ENCODE measurements around the gene WDR20. TPM values are rescaled to one million over a fixed set of nuclear protein-coding genes. Genes with fewer than 3 reads are reported as not detected.

The WDR20 gene
- total and polyA plus RNA-seq, 2 of the 8 experiments (the other 6 are each of a cell fraction or from before 2014, with no cell fraction given) = 11.2 to 26.7 TPM

DNA sequence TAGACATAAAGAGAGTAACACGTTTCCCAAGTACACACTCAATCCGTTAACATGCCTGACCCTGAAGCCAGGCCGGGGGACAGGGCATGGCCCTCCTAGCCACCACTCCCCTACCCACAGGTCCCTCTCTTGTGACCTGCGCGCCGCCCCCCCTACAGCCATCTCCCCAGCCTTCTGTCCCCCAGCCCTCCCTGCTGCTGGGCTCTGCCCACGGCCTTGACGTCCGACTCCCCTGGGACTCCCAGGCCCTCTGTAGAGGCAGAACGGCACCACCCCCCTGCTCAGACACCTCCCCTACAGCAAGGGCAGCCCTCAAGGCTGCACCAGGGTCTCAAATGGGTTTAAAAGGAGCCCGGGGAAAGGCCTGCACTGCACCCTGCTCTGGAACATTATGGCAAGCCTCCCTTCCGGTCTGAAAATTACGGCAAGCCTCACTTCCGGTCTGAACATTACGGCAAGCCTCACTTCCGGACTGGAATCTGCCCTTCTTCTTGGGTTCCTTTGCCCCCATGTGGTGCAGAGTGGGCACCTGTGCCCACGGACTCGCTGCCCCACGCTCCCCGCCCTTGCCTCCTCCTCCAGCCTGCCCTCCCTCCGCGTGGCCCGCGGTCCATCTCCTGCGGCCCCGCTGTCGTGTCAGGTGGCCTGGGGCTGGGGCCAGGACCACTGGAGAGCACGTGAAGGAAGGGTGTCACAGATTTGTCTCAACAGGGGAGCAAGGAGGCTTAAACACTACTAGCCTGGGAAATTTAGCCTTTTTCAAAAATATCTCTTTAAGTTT, 87.7 kb downstream of the WDR20 start:
- no peaks in the 10 kb centered on the region for H3K9me3 ChIP-seq (ENCODE audit: insufficient read depth in 2 of 2, low read depth in 1 of 2, low read length in 1 of 2)
- H4K5ac ChIP-seq (ENCODE audit: insufficient read length, low read depth, low read length) = no peak overlapping the region
- H3K4me3 ChIP-seq (ENCODE audit: extremely low read depth in 1 of 4, insufficient read depth in 2 of 4, low read depth in 3 of 4, low read length in 4 of 4) = no peak overlapping the region
- no peak overlapping the region for H3K14ac ChIP-seq (ENCODE audit: insufficient read length)
- POLR2A ChIA-PET (ENCODE audit: partially characterized antibody) = no interaction called here
- H3K4me2 ChIP-seq (ENCODE audit: insufficient read depth in 1 of 2, low read depth in 2 of 2, low read length in 2 of 2) = no peak overlapping the region
- H3K36me3 ChIP-seq (ENCODE audit: control insufficient read depth in 2 of 4, insufficient read depth in 4 of 4, low read length in 3 of 4) = no peaks in the 10 kb centered on the region
- CTCF ChIA-PET (ENCODE audit: partially characterized antibody) = interaction anchor here (3.4 kb wide), 1 partner anchor 12 kb away, joined by 17 read pairs; no protein-coding TSS in a partner anchor
- H3K27ac ChIP-seq (ENCODE audit: low read depth, low read length) = no peak overlapping the region
- H2BK120ac ChIP-seq (replicated peaks; ENCODE audit: low read depth, low read length) = no peak overlapping the region
- H2AK5ac ChIP-seq (ENCODE audit: low read depth, low read length) = no peak overlapping the region
- no peak overlapping the region for H2BK5ac ChIP-seq (ENCODE audit: low read depth, low read length)
- H3K4ac ChIP-seq (replicated peaks; ENCODE audit: insufficient read length, low read depth, low read length) = no peak overlapping the region
- DNase-seq (ENCODE audit: low read depth in 1 of 2, low spot score in 2 of 2) (no peak), FAIRE-seq (no peak)
- WGBS, 2 experiments (ENCODE audit: extremely low coverage in 1 of 2, insufficient coverage in 1 of 2, insufficient read length in 1 of 2, insufficient replicate concordance in 2 of 2, low coverage in 1 of 2, low lambda C conversion rate in 2 of 2, missing lambda C conversion rate in 1 of 2) = 91% methylated on average over 25 of the region's 28 CpGs; no CpG with 5 or more reads in 1 of the 2 experiments
- H2AFZ ChIP-seq (ENCODE audit: low read length) = no peak overlapping the region
- no peaks in the 10 kb centered on the region for H3K79me2 ChIP-seq (ENCODE audit: control insufficient read depth in 1 of 2, insufficient read depth in 2 of 2, low read length in 2 of 2)
- H3K4me1 ChIP-seq (replicated peaks in 1 of 4; ENCODE audit: control insufficient read depth in 3 of 4, insufficient read depth in 4 of 4, low read length in 3 of 4) = no peaks in the 10 kb centered on the region; a peak in 2 of 7 replicates
- no peak overlapping the region for H2BK20ac ChIP-seq (ENCODE audit: low read length)
- no peak overlapping the region for H3K23ac ChIP-seq (ENCODE audit: insufficient read length)
- H3K79me1 ChIP-seq (ENCODE audit: low read depth, low read length) = peaks cover under 1% of the 10 kb centered on the region; the same call in 1 of the 2 replicates
- no peak overlapping the region for H4K91ac ChIP-seq (replicated peaks; ENCODE audit: insufficient read length, low read length)
- H4K20me1 ChIP-seq (replicated peaks in 1 of 2; ENCODE audit: control insufficient read depth in 1 of 2, insufficient read depth in 2 of 2, low read length in 2 of 2) = peaks cover 1 to 4% of the 10 kb centered on the region in 2 experiments
- H3K23me2 ChIP-seq (ENCODE audit: low read depth, low read length) = no peaks in the 10 kb centered on the region
- H3K18ac ChIP-seq (ENCODE audit: extremely low read depth, low read length) = no peak overlapping the region
- no peak overlapping the region for H3K56ac ChIP-seq (replicated peaks; ENCODE audit: insufficient read length, low read depth, low read length)
- H3K9ac ChIP-seq (replicated peaks in 1 of 4; ENCODE audit: extremely low read depth in 1 of 4, low read depth in 3 of 4, low read length in 3 of 4) = no peak overlapping the region
- H2BK12ac ChIP-seq (ENCODE audit: low read depth, low read length) = peak overlapping the region; percentile 27; the same call in 1 of the 2 replicates
- H4K8ac ChIP-seq (ENCODE audit: extremely low read depth, insufficient read depth, low read length) = no peak overlapping the region
- no peaks in the 10 kb centered on the region for H3K27me3 ChIP-seq (replicated peaks in 1 of 4; ENCODE audit: control insufficient read depth in 3 of 4, extremely low read depth in 1 of 4, insufficient read depth in 3 of 4, low read length in 3 of 4)
- H2BK15ac ChIP-seq (ENCODE audit: low read length) = no peak overlapping the region
- TF ChIP-seq CTBP2 (IDR thresholded peaks at IDR 0.05; ENCODE audit: borderline replicate concordance, insufficient read depth, insufficient read length, low read length) (no peak), MAX (IDR thresholded peaks at IDR 0.05) (no peak), NRF1 (IDR thresholded peaks at IDR 0.05; ENCODE audit: low read depth, low read length) (no peak), YY1 (IDR thresholded peaks at IDR 0.05; ENCODE audit: low read depth, low read length) (no peak), CBX5 (IDR thresholded peaks at IDR 0.05; ENCODE audit: low read depth, low read length) (no peak), CHD1 (IDR thresholded peaks at IDR 0.05; ENCODE audit: low read depth, low read length) (no peak), NANOG (IDR thresholded peaks at IDR 0.05; ENCODE audit: insufficient read depth, low read depth, low read length, poor library complexity, severe bottlenecking) (no peak), CEBPB (IDR thresholded peaks at IDR 0.05; ENCODE audit: low read depth, low read length) (no peak), SUZ12 (IDR thresholded peaks at IDR 0.05; ENCODE audit: low read length) (no peak)
- TF ChIP-seq, protein P1, sequence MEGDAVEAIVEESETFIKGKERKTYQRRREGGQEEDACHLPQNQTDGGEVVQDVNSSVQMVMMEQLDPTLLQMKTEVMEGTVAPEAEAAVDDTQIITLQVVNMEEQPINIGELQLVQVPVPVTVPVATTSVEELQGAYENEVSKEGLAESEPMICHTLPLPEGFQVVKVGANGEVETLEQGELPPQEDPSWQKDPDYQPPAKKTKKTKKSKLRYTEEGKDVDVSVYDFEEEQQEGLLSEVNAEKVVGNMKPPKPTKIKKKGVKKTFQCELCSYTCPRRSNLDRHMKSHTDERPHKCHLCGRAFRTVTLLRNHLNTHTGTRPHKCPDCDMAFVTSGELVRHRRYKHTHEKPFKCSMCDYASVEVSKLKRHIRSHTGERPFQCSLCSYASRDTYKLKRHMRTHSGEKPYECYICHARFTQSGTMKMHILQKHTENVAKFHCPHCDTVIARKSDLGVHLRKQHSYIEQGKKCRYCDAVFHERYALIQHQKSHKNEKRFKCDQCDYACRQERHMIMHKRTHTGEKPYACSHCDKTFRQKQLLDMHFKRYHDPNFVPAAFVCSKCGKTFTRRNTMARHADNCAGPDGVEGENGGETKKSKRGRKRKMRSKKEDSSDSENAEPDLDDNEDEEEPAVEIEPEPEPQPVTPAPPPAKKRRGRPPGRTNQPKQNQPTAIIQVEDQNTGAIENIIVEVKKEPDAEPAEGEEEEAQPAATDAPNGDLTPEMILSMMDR (IDR thresholded peaks at IDR 0.05; ENCODE audit: control extremely low read depth in 1 of 3, insufficient read depth in 1 of 3, low read depth in 1 of 3, low read length in 3 of 3) = no peak
